ENCODE results near the gene KLHL29. TPM values are rescaled to one million over a fixed set of nuclear protein-coding genes. Genes with fewer than 3 reads are reported as not detected.

KLHL29 gene
- total RNA-seq, 2 experiments from 2014 or later = 0.23 to 0.66 TPM

- H3K4me1 ChIP-seq (ENCODE audit: insufficient read depth, low read length, poor library complexity, severe bottlenecking) = no peaks in the 10 kb centered on the region
- H3K27ac ChIP-seq (ENCODE audit: low read depth, low read length, poor library complexity, severe bottlenecking) = no peak overlapping the region
- H3K9me3 ChIP-seq (ENCODE audit: low read length) = no peaks in the 10 kb centered on the region
- no peaks in the 10 kb centered on the region for H3K9me2 ChIP-seq (ENCODE audit: insufficient read depth, low read length)
- TF ChIP-seq CTCF (conservative IDR thresholded peaks at IDR 0.05; ENCODE audit: low read length) = no peak
- TF ChIP-seq EZH2phosphoT487 (IDR thresholded peaks at IDR 0.05; ENCODE audit: borderline replicate concordance, low read depth, low read length) = no peak
- no peaks in the 10 kb centered on the region for H3K36me3 ChIP-seq (ENCODE audit: insufficient read depth, low read length)
- CTCF ChIA-PET (ENCODE audit: unreplicated experiment) = no interaction called here
- no peaks in the 10 kb centered on the region for H3K79me2 ChIP-seq (ENCODE audit: insufficient read depth, low read depth, low read length)
- no peak overlapping the region for H2AFZ ChIP-seq (ENCODE audit: low read length)
- no TSS peak for BruUV-seq (replicated peaks)
- no peaks in the 10 kb centered on the region for H4K20me1 ChIP-seq (ENCODE audit: insufficient read depth, low read length)
- intact Hi-C loops (cut with micrococcal nuclease; ENCODE audit: unreplicated experiment) = no loop called here
- no peak overlapping the region for H3K4me3 ChIP-seq (ENCODE audit: low read depth, low read length, poor library complexity, severe bottlenecking)
- H3K4me2 ChIP-seq (ENCODE audit: low read length) = no peak overlapping the region
- DNase-seq (ENCODE audit: low spot score) = no peak
- POLR2A ChIA-PET = no interaction called here
Observed at GRCh38 chr2:23694058-23695045, 309.4 kb downstream of the KLHL29 start.

- no TSS peak for BruUV-seq (replicated peaks)
- TF ChIP-seq EZH2phosphoT487 (IDR thresholded peaks at IDR 0.05; ENCODE audit: borderline replicate concordance, low read depth, low read length) (no peak), CTCF (conservative IDR thresholded peaks at IDR 0.05; ENCODE audit: low read length) (no peak)
- no peaks in the 10 kb centered on the region for H3K79me2 ChIP-seq (ENCODE audit: insufficient read depth, low read depth, low read length)
- H2AFZ ChIP-seq (ENCODE audit: low read length) = no peak overlapping the region
- H3K27ac ChIP-seq (ENCODE audit: low read depth, low read length, poor library complexity, severe bottlenecking) = no peak overlapping the region
- H3K9me3 ChIP-seq (ENCODE audit: low read length) = no peaks in the 10 kb centered on the region
- POLR2A ChIA-PET = no interaction called here
- no peak overlapping the region for H3K4me2 ChIP-seq (ENCODE audit: low read length)
- H3K4me3 ChIP-seq (ENCODE audit: low read depth, low read length, poor library complexity, severe bottlenecking) = no peak overlapping the region
- H3K9me2 ChIP-seq (ENCODE audit: insufficient read depth, low read length) = no peaks in the 10 kb centered on the region
- intact Hi-C loops (cut with micrococcal nuclease; ENCODE audit: unreplicated experiment) = no loop called here
- DNase-seq (ENCODE audit: low spot score) = no peak
- H3K36me3 ChIP-seq (ENCODE audit: insufficient read depth, low read length) = no peaks in the 10 kb centered on the region
- H3K4me1 ChIP-seq (ENCODE audit: insufficient read depth, low read length, poor library complexity, severe bottlenecking) = no peaks in the 10 kb centered on the region
- CTCF ChIA-PET (ENCODE audit: unreplicated experiment) = no interaction called here
- H4K20me1 ChIP-seq (ENCODE audit: insufficient read depth, low read length) = no peaks in the 10 kb centered on the region
Observed at GRCh38 chr2:23695214-23695889, 310.4 kb downstream of the KLHL29 start.

All from OCI-LY7 (cell line).